Thyroid gland (tissue), 4 donors: ENCODE results near the gene NTF3. TPM values are rescaled to one million over a fixed set of nuclear protein-coding genes. Genes with fewer than 3 reads are reported as not detected.

Experiments
- DNase-seq, 2 donors: peaks; one replicate each; pipeline ENCODE4 v3.0.0-alpha.2; 2019
- H3K27ac ChIP-seq, 3 donors: fragments of 200-600 bp; sonication (generic); 1 replicate in 2 of 3; 2 replicates in 1 of 3; pipeline ENCODE4 v1.5.1; 2016 to 2019; ENCODE audit warnings: mild to moderate bottlenecking in 1 of 3, moderate library complexity in 1 of 3
- H3K27me3 ChIP-seq: fragments of 200-600 bp; sonication (generic); one replicate; pipeline ENCODE4 v1.5.1; 2019
- H3K36me3 ChIP-seq, 2 donors: fragments of 200-600 bp; sonication (generic); one replicate each; pipeline ENCODE4 v1.5.1; 2016 to 2019
- H3K4me1 ChIP-seq, 2 donors: fragments of 200-600 bp; sonication (generic); one replicate each; pipeline ENCODE4 v1.5.1; 2017 to 2019
- H3K4me3 ChIP-seq, 3 donors: fragments of 200-600 bp; sonication (generic); replicated peaks in 1 of 3; 1 replicate in 2 of 3; 2 replicates in 1 of 3; pipeline ENCODE4 v1.5.1; 2016; ENCODE audit warnings: mild to moderate bottlenecking in 1 of 3
- H3K9me3 ChIP-seq: fragments of 200-600 bp; sonication (generic); one replicate; pipeline ENCODE4 v1.5.1; 2017
- CTCF ChIP-seq, 6 experiments: fragments of 200-600 bp in 3 of 6; fragments of 450-650 bp in 3 of 6; sonication (generic) in 3 of 6; IDR thresholded peaks; one replicate each; pipeline ENCODE4 v1.5.1; 2016 to 2019; ENCODE audit warnings: antibody characterized with exemption in 6 of 6, mild to moderate bottlenecking in 2 of 6, inconsistent platforms in 1 of 6, moderate library complexity in 1 of 6
- POLR2A ChIP-seq, 2 donors: fragments of 450-650 bp; IDR thresholded peaks; one replicate each; pipeline ENCODE4 v1.6.1; 2017; ENCODE audit warnings: antibody characterized with exemption in 2 of 2, mild to moderate bottlenecking in 2 of 2, moderate library complexity in 1 of 2
- WGBS, 2 donors: methylation state at CpG; one replicate each; pipeline ENCODE4 v1.1.5; 2017; 5-methylcytosine and 5-hydroxymethylcytosine counted together
- intact Hi-C: fragments of 100-400 bp; cut with DNase I; formaldehyde crosslinking; loops from one replicate; pipeline ENCODE4 v1.15.1; 2023
- total RNA-seq, 4 donors: library from RNA; depleted of rRNA; stranded (reverse); fragments of >200 nt; gene quantifications; one replicate each; pipeline ENCODE4 v1.2.3, GENCODE V29; 2016

Gene NTF3
- total RNA-seq, 4 donors from 2014 or later: not detected

DNA sequence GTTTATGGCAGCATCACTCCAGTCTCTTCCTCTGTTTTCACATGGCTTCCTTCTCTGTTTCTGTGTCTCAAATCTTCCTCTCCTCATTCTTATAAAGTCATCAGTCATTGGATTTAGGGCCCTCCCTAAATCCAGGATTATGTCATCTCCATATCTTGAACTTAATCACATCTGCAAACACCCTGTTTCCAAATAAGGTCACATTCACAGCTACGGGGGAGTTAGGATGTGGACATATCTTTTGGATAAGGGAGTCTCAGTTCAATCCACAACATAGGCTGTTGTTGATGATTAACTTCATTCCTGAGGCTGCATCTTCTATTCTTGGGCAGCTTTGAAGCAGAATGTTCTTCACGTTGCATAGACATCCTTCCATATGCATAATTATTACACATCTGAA is 40.3 kb upstream of the NTF3 start:
- DNase-seq: no peak
- H3K9me3 ChIP-seq: no peaks in the 10 kb centered on the region
- no peak for TF ChIP-seq POLR2A (IDR thresholded peaks at IDR 0.05)
- TF ChIP-seq CTCF (IDR thresholded peaks at IDR 0.05): no peak
- H3K4me3 ChIP-seq: no peak overlapping the region
- H3K4me1 ChIP-seq: no peaks in the 10 kb centered on the region
- H3K36me3 ChIP-seq: no peaks in the 10 kb centered on the region
- H3K27me3 ChIP-seq: no peaks in the 10 kb centered on the region
- H3K27ac ChIP-seq: no peak overlapping the region
- intact Hi-C loops: no loop called here
- WGBS, 2 donors: 51 to 53% methylated on average over 2 of the region's 2 CpGs

DNA sequence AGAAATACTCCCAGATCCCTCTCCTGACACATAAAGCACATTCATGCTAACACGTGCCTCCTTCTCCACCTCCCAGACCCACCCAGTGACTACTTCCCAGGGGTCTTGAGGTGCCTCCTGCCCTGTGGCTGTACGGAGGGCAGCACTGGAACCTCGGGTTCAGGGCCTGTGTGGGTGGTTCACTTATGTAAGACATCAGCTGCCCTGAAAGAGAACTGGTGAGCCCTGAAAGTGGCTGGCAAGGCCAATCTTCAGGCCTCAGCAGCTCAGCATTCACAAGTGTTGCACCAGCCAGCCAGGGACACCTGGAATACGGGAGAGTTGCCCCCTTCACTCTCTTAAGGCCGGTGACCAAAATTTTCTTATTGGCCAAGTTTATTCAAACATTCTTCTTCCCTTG is 38.9 kb upstream of the NTF3 start:
- no peak overlapping the region for H3K27ac ChIP-seq
- H3K4me1 ChIP-seq: no peaks in the 10 kb centered on the region
- H3K27me3 ChIP-seq: no peaks in the 10 kb centered on the region
- DNase-seq: no peak
- H3K4me3 ChIP-seq: no peak overlapping the region
- H3K9me3 ChIP-seq: no peaks in the 10 kb centered on the region
- no peaks in the 10 kb centered on the region for H3K36me3 ChIP-seq
- intact Hi-C loops: no loop called here
- TF ChIP-seq CTCF (IDR thresholded peaks at IDR 0.05) (no peak), POLR2A (IDR thresholded peaks at IDR 0.05) (no peak)
- 77 to 86% methylated on average over 5 of the region's 5 CpGs for WGBS, 2 donors

- WGBS, 2 donors: 53 to 58% methylated on average over 13 of the region's 13 CpGs
- Histone ChIP-seq H3K4me1 (no peaks in the 10 kb centered on the region), H3K27ac (no peak overlapping the region), H3K4me3 (no peak overlapping the region), H3K36me3 (no peaks in the 10 kb centered on the region), H3K27me3 (no peaks in the 10 kb centered on the region), H3K9me3 (no peaks in the 10 kb centered on the region)
- intact Hi-C loops: no loop called here
- DNase-seq: no peak
- TF ChIP-seq CTCF (IDR thresholded peaks at IDR 0.05): no peak
- TF ChIP-seq POLR2A (IDR thresholded peaks at IDR 0.05): no peak
These were observed 36.3 kb upstream of the NTF3 start for GRCh38 chr12:5395443-5396271.

GRCh38 chr12:5396541-5396940 is 35.4 kb upstream of the NTF3 start:
- TF ChIP-seq POLR2A (IDR thresholded peaks at IDR 0.05) (no peak), CTCF (IDR thresholded peaks at IDR 0.05) (no peak)

GRCh38 chr12:5399266-5399665 is 32.6 kb upstream of the NTF3 start:
- H3K4me3 ChIP-seq: no peak overlapping the region
- H3K4me1 ChIP-seq: no peaks in the 10 kb centered on the region
- no peak for DNase-seq
- no peaks in the 10 kb centered on the region for H3K27me3 ChIP-seq
- 89 to 93% methylated on average over 2 of the region's 2 CpGs for WGBS, 2 donors
- H3K27ac ChIP-seq: no peak overlapping the region
- TF ChIP-seq POLR2A (IDR thresholded peaks at IDR 0.05): no peak
- no peak for TF ChIP-seq CTCF (IDR thresholded peaks at IDR 0.05)
- no peaks in the 10 kb centered on the region for H3K9me3 ChIP-seq
- no peaks in the 10 kb centered on the region for H3K36me3 ChIP-seq
- intact Hi-C loops: no loop called here

More at GRCh38 chr12:5396541-5396940, 35.4 kb upstream of the NTF3 start:
- no peak for DNase-seq
- Histone ChIP-seq H3K4me1 (no peaks in the 10 kb centered on the region), H3K36me3 (no peaks in the 10 kb centered on the region), H3K9me3 (no peaks in the 10 kb centered on the region), H3K27ac (no peak overlapping the region), H3K4me3 (no peak overlapping the region), H3K27me3 (no peaks in the 10 kb centered on the region)
- intact Hi-C loops: no loop called here
- 91 to 92% methylated on average over 1 of the region's 1 CpG for WGBS, 2 donors
